Ishikawa (cell line): ENCODE data around the gene ZSWIM3.

Experiments
- CEBPB ChIP-seq: IDR thresholded peaks from 2 replicates; pipeline ENCODE4 v1.6.1; 2012
- CREB1 ChIP-seq: IDR thresholded peaks from 2 replicates; pipeline ENCODE4 v1.6.1; 2012; ENCODE audit warnings: low read depth
- EGR1 ChIP-seq: IDR thresholded peaks from 2 replicates; pipeline ENCODE4 v1.6.1; 2012
- EP300 ChIP-seq: IDR thresholded peaks from 2 replicates; pipeline ENCODE4 v1.6.1; 2012; ENCODE audit warnings: borderline replicate concordance
- FOXM1 ChIP-seq: IDR thresholded peaks from 2 replicates; pipeline ENCODE4 v1.6.1; 2012; ENCODE audit warnings: low read depth, borderline replicate concordance
- MAX ChIP-seq: IDR thresholded peaks from 2 replicates; pipeline ENCODE4 v1.6.1; 2012
- NFIC ChIP-seq: IDR thresholded peaks from 2 replicates; pipeline ENCODE4 v1.6.1; 2012
- RAD21 ChIP-seq: IDR thresholded peaks from 2 replicates; pipeline ENCODE4 v1.6.1; 2012; ENCODE audit warnings: low read depth
- REST ChIP-seq: IDR thresholded peaks from 2 replicates; pipeline ENCODE4 v1.6.1; 2012; ENCODE audit warnings: low read depth, mild to moderate bottlenecking
- TAF1 ChIP-seq: IDR thresholded peaks from 2 replicates; pipeline ENCODE4 v1.6.1; 2012; ENCODE audit warnings: low read depth, mild to moderate bottlenecking
- TCF12 ChIP-seq: IDR thresholded peaks from 2 replicates; pipeline ENCODE4 v1.6.1; 2012; ENCODE audit warnings: low read depth
- TEAD4 ChIP-seq: IDR thresholded peaks from 2 replicates; pipeline ENCODE4 v1.6.1; 2012
- USF1 ChIP-seq: IDR thresholded peaks from 2 replicates; pipeline ENCODE4 v1.6.1; 2012
- YY1 ChIP-seq: IDR thresholded peaks from 2 replicates; pipeline ENCODE4 v1.6.1; 2012; ENCODE audit warnings: low read depth
- ZBTB7A ChIP-seq: IDR thresholded peaks from 2 replicates; pipeline ENCODE4 v1.6.1; 2012; ENCODE audit warnings: low read depth

Gene ZSWIM3

DNA sequence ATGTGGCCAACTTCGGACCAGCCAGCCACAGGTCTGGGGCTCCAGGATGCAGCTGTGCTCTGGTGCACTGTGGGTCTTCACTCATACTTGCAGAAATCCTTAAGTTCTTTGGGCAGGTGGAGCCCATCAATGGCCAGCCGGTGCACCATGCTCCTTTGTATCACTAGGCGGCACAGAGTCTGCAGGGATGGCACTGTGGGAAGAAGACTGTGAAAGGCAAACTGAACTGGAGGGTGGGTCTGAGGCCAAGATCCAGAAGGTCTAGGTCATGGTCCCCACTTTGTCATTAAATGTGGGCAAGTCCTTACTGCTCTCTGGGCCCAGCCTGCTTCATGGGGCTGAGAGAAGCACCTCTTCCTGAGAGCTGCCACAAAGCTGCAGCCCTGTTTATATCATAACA is 31.3 kb downstream of the ZSWIM3 start:
- TF ChIP-seq FOXM1 (no peak), CREB1 (no peak), TAF1 (no peak), TEAD4 (no peak), RAD21 (no peak), USF1 (no peak), CEBPB (no peak), EGR1 (no peak), ZBTB7A (no peak), TCF12 (no peak), YY1 (no peak), NFIC (no peak), EP300 (no peak), REST (no peak), MAX (no peak)

GRCh38 chr20:45890077-45890984 is 32.9 kb downstream of the ZSWIM3 start:
- no peak for TF ChIP-seq EP300
- TF ChIP-seq NFIC, result peak; percentile 47; the same call in 1 of the 2 replicates

DNA sequence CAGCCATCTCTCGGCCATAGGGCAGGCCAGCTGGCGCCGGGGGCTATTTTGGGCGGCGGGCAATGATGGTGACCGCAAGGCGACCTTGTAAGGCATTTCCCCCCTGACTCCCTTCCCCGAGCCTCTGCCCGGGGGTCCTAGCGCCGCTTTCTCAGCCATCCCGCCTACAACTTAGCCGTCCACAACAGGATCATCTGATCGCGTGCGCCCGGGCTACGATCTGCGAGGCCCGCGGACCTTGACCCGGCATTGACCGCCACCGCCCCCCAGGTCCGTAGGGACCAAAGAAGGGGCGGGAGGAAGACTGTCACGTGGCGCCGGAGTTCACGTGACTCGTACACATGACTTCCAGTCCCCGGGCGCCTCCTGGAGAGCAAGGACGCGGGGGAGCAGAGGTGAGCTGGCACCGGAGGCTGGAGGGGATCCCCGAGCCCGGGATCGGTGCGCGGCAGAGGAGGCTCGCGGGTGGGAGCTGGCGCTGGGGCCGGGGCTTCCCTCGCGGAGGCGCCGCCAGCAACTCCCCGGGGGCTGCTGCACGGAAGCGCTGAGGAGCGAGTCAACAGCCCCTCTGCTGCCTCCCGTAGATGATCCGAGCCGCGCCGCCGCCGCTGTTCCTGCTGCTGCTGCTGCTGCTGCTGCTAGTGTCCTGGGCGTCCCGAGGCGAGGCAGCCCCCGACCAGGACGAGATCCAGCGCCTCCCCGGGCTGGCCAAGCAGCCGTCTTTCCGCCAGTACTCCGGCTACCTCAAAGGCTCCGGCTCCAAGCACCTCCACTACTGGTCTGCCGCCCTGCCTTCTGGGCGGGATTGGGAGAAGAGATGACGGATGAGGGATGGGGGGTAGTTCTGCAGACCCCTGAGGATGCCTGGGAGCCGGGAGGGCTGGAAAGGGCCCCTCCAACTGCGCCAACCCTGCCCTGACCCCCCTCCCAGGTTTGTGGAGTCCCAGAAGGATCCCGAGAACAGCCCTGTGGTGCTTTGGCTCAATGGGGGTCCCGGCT is 33.9 kb downstream of the ZSWIM3 start, which contains the start of the genes CTSA and NEURL2:
Gene CTSA (plus strand): TSS at position 351 of the 999 bp plus-strand sequence. CDS start 234 bp downstream, at position 585.
Gene NEURL2 (minus strand): TSS at position 224 of the 999 bp plus-strand sequence. CDS start 217 bp downstream, at position 7.
- peak; percentile 61 for TF ChIP-seq EP300
- TF ChIP-seq REST, result no peak
- no peak for TF ChIP-seq CREB1
- 0 out of 2 replicates have a peak, but pooled peaks have one; percentile 20 for TF ChIP-seq NFIC
- peak; percentile 87 for TF ChIP-seq YY1
- peak; percentile 88 for TF ChIP-seq MAX
- TF ChIP-seq RAD21, result peak; percentile 11; the same call in 1 of the 2 replicates
- no peak for TF ChIP-seq FOXM1
- peak; percentile 74; the same call in 1 of the 2 replicates for TF ChIP-seq ZBTB7A
- peak; percentile 61; the same call in 1 of the 2 replicates for TF ChIP-seq TCF12
- no peak; the same call in 1 of the 2 replicates for TF ChIP-seq EGR1
- peak; percentile 92 for TF ChIP-seq TAF1
- TF ChIP-seq CEBPB, result no peak
- TF ChIP-seq TEAD4, result no peak
- TF ChIP-seq USF1, result peak; percentile 100

GRCh38 chr20:45892049-45892825 is 34.8 kb downstream of the ZSWIM3 start:
- TF ChIP-seq RAD21 (0 out of 2 replicates have a peak, but pooled peaks have one; percentile 9), CEBPB (no peak)
